Neural cell (in vitro differentiated cells): ENCODE data around the gene CELF4. TPM values are rescaled to one million over a fixed set of nuclear protein-coding genes. Genes with fewer than 3 reads are reported as not detected.

ENCODE experiments used
- H2AFZ ChIP-seq: fragments of 200-600, 300-800 bp; sonication (generic), shearing (Covaris generic); 2 replicates; pipeline ENCODE4 v1.6.0; 2014; ENCODE audit warnings: low read depth, mild to moderate bottlenecking, antibody characterized with exemption, low read length, moderate library complexity
- H3F3A ChIP-seq: fragments of 200-600 bp; shearing (Covaris generic); 2 replicates; pipeline ENCODE4 v1.6.1; 2016; ENCODE audit warnings: mild to moderate bottlenecking, moderate library complexity, mixed read lengths, antibody characterized with exemption, low read length; ENCODE audit not compliant: insufficient read depth, poor library complexity, severe bottlenecking
- H3K27ac ChIP-seq: fragments of 200-600, 300-800 bp; sonication (generic), shearing (Covaris generic); 2 replicates; pipeline ENCODE4 v1.5.1; 2014; ENCODE audit warnings: mild to moderate bottlenecking, low read length, moderate library complexity
- H3K27me3 ChIP-seq: fragments of 300-800, 200-600 bp; sonication (generic), shearing (Covaris generic); 2 replicates; pipeline ENCODE4 v1.6.0; 2014; ENCODE audit warnings: mild to moderate bottlenecking, low read depth, low read length, moderate library complexity; ENCODE audit not compliant: insufficient read depth
- H3K36me3 ChIP-seq: fragments of 300-800, 200-600 bp; sonication (generic), shearing (Covaris generic); 2 replicates; pipeline ENCODE4 v1.5.1; 2014; ENCODE audit warnings: mild to moderate bottlenecking, antibody characterized with exemption, low read length, moderate library complexity; ENCODE audit not compliant: insufficient read depth
- H3K4me2 ChIP-seq: fragments of 300-800, 200-600 bp; sonication (generic), shearing (Covaris generic); 2 replicates; pipeline ENCODE4 v1.6.0; 2014; ENCODE audit warnings: mild to moderate bottlenecking, low read length
- H3K4me3 ChIP-seq: fragments of 300-800, 200-600 bp; sonication (generic), shearing (Covaris generic); 2 replicates; pipeline ENCODE4 v1.5.1; 2014; ENCODE audit warnings: mild to moderate bottlenecking, low read length, moderate library complexity
- H3K79me2 ChIP-seq: fragments of 200-600 bp; shearing (Covaris generic); replicated peaks from 2 replicates; pipeline ENCODE4 v1.6.0; 2014; ENCODE audit warnings: mild to moderate bottlenecking, low read length, moderate library complexity; ENCODE audit not compliant: insufficient read depth
- H3K9ac ChIP-seq: fragments of 300-800, 200-600 bp; sonication (generic), shearing (Covaris generic); 2 replicates; pipeline ENCODE4 v1.6.1; 2016; ENCODE audit warnings: mild to moderate bottlenecking, low read length, mixed read lengths
- H3K9me2 ChIP-seq: fragments of 200-600 bp; shearing (Covaris generic); 2 replicates; pipeline ENCODE4 v1.6.1; 2016; ENCODE audit warnings: mild to moderate bottlenecking, low read length, mixed read lengths; ENCODE audit not compliant: insufficient read depth
- H3K9me3 ChIP-seq: fragments of 200-600, 300-800 bp; sonication (generic), shearing (Covaris generic); 2 replicates; pipeline ENCODE4 v1.6.1; 2016; ENCODE audit warnings: mild to moderate bottlenecking, mixed run types, low read length, moderate library complexity, mixed read lengths
- H4K20me1 ChIP-seq: fragments of 200-600 bp; shearing (Covaris generic); 2 replicates; pipeline ENCODE4 v1.6.1; 2016; ENCODE audit warnings: mild to moderate bottlenecking, mixed run types; ENCODE audit not compliant: insufficient read depth
- EP300 ChIP-seq: fragments of 450-650 bp; conservative IDR thresholded peaks from 2 replicates; pipeline ENCODE4 v1.6.1; 2014; ENCODE audit warnings: antibody characterized with exemption, mild to moderate bottlenecking, moderate library complexity; ENCODE audit not compliant: poor library complexity, severe bottlenecking
- EZH2 ChIP-seq: fragments of 200-600, 300-800 bp; shearing (Covaris generic), sonication (generic); IDR thresholded peaks from 2 replicates; pipeline ENCODE4 v1.6.1; 2014; ENCODE audit warnings: antibody characterized with exemption, low read length, borderline replicate concordance, mild to moderate bottlenecking; ENCODE audit not compliant: insufficient read depth, poor library complexity, severe bottlenecking
- MXI1 ChIP-seq: fragments of 450-650 bp; conservative IDR thresholded peaks from 2 replicates; pipeline ENCODE4 v1.6.1; 2014; ENCODE audit warnings: antibody characterized with exemption, mild to moderate bottlenecking; ENCODE audit not compliant: poor library complexity, severe bottlenecking
- POLR2AphosphoS5 ChIP-seq: IDR thresholded peaks from 2 replicates; pipeline ENCODE4 v1.6.1; 2012
- SMC3 ChIP-seq: fragments of 450-650 bp; conservative IDR thresholded peaks from 2 replicates; pipeline ENCODE4 v1.6.1; 2014; ENCODE audit warnings: antibody characterized with exemption, mild to moderate bottlenecking, moderate library complexity; ENCODE audit not compliant: poor library complexity
- TAF1 ChIP-seq: IDR thresholded peaks from 2 replicates; pipeline ENCODE4 v1.6.1; 2012; ENCODE audit warnings: low read depth
- polyA plus RNA-seq: library from polyadenylated mRNA; depleted of rRNA; stranded (reverse); fragments of >200 nt; gene quantifications from 2 replicates; pipeline ENCODE4 v1.2.3, GENCODE V29; 2014
- TF ChIP-seq, protein P1 (sequence below): IDR thresholded peaks from 2 replicates; pipeline ENCODE4 v1.6.1; 2012; ENCODE audit warnings: borderline replicate concordance
- TF ChIP-seq, protein P2 (sequence below): fragments of 450-650 bp; IDR thresholded peaks from 2 replicates; pipeline ENCODE4 v1.5.1; 2014; ENCODE audit warnings: antibody characterized with exemption, mild to moderate bottlenecking, moderate library complexity; ENCODE audit not compliant: poor library complexity, severe bottlenecking

CELF4 gene
- polyA plus RNA-seq, 1 donor from 2014 or later = 191 TPM

DNA sequence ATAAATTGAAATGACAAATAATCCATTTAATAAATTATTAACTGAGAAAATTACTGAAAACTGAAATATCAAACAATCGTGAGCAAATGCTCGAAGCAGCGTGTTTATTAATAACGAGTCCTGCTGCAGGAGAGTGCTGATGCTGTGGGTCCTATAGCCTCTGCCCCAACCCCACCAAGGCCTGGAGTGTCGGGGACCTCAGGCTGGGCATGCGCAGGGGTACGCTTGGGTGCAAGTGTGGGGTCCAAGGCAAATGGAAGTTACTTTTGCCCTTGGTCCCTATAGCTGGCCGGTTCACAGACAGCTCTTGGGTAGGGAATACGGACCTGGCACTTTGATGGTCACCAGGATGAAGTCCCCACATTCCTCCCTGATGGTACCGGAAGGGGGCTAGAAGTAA is 43.3 kb upstream of the CELF4 start:
- no peaks in the 10 kb centered on the region for H4K20me1 ChIP-seq
- H2AFZ ChIP-seq = no peak overlapping the region
- no peaks in the 10 kb centered on the region for H3K9me2 ChIP-seq
- no peak for TF ChIP-seq SMC3
- TF ChIP-seq POLR2AphosphoS5 = no peak
- TF ChIP-seq, protein P1, sequence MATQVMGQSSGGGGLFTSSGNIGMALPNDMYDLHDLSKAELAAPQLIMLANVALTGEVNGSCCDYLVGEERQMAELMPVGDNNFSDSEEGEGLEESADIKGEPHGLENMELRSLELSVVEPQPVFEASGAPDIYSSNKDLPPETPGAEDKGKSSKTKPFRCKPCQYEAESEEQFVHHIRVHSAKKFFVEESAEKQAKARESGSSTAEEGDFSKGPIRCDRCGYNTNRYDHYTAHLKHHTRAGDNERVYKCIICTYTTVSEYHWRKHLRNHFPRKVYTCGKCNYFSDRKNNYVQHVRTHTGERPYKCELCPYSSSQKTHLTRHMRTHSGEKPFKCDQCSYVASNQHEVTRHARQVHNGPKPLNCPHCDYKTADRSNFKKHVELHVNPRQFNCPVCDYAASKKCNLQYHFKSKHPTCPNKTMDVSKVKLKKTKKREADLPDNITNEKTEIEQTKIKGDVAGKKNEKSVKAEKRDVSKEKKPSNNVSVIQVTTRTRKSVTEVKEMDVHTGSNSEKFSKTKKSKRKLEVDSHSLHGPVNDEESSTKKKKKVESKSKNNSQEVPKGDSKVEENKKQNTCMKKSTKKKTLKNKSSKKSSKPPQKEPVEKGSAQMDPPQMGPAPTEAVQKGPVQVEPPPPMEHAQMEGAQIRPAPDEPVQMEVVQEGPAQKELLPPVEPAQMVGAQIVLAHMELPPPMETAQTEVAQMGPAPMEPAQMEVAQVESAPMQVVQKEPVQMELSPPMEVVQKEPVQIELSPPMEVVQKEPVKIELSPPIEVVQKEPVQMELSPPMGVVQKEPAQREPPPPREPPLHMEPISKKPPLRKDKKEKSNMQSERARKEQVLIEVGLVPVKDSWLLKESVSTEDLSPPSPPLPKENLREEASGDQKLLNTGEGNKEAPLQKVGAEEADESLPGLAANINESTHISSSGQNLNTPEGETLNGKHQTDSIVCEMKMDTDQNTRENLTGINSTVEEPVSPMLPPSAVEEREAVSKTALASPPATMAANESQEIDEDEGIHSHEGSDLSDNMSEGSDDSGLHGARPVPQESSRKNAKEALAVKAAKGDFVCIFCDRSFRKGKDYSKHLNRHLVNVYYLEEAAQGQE = no peak
- TF ChIP-seq EP300 = no peak
- TF ChIP-seq TAF1 = no peak
- no peak for TF ChIP-seq MXI1
- TF ChIP-seq, protein P2, sequence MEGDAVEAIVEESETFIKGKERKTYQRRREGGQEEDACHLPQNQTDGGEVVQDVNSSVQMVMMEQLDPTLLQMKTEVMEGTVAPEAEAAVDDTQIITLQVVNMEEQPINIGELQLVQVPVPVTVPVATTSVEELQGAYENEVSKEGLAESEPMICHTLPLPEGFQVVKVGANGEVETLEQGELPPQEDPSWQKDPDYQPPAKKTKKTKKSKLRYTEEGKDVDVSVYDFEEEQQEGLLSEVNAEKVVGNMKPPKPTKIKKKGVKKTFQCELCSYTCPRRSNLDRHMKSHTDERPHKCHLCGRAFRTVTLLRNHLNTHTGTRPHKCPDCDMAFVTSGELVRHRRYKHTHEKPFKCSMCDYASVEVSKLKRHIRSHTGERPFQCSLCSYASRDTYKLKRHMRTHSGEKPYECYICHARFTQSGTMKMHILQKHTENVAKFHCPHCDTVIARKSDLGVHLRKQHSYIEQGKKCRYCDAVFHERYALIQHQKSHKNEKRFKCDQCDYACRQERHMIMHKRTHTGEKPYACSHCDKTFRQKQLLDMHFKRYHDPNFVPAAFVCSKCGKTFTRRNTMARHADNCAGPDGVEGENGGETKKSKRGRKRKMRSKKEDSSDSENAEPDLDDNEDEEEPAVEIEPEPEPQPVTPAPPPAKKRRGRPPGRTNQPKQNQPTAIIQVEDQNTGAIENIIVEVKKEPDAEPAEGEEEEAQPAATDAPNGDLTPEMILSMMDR = no peak
- TF ChIP-seq EZH2 = no peak
- H3K27me3 ChIP-seq = no peaks in the 10 kb centered on the region
- H3K27ac ChIP-seq = no peak overlapping the region
- H3F3A ChIP-seq = no peaks in the 10 kb centered on the region
- H3K79me2 ChIP-seq = no peaks in the 10 kb centered on the region
- no peaks in the 10 kb centered on the region for H3K9me3 ChIP-seq
- no peaks in the 10 kb centered on the region for H3K36me3 ChIP-seq
- H3K9ac ChIP-seq = no peak overlapping the region
- H3K4me2 ChIP-seq = no peak overlapping the region
- no peak overlapping the region for H3K4me3 ChIP-seq

GRCh38 chr18:37607281-37607680 is 41.7 kb upstream of the CELF4 start:
- Histone ChIP-seq H3K4me2 (no peak overlapping the region), H3K9ac (no peak overlapping the region), H3F3A (no peaks in the 10 kb centered on the region), H3K27me3 (no peaks in the 10 kb centered on the region), H4K20me1 (no peaks in the 10 kb centered on the region), H2AFZ (no peak overlapping the region), H3K9me2 (no peaks in the 10 kb centered on the region), H3K27ac (no peak overlapping the region), H3K4me3 (no peak overlapping the region), H3K79me2 (no peaks in the 10 kb centered on the region), H3K9me3 (no peaks in the 10 kb centered on the region), H3K36me3 (no peaks in the 10 kb centered on the region)
- TF ChIP-seq, protein P1 = peak; percentile 39
- no peak for TF ChIP-seq MXI1
